EH (cell line): ENCODE data around the gene ZFAND3.
A peak's percentile ranks its signal among the peaks of the same experiment; 100 is the strongest.

Experiments used
- DNase-seq: peaks from one replicate; pipeline ENCODE4 v3.0.0-alpha.2; 2015; ENCODE audit warnings: low read depth

The ZFAND3 gene

GRCh38 chr6:38134704-38135088, 315.2 kb downstream of the ZFAND3 start:
- DNase-seq, result no peak

- DNase-seq, result peak; percentile 21
These were observed 317.0 kb downstream of the ZFAND3 start for GRCh38 chr6:38136547-38136946.

- no peak for DNase-seq
These were observed 318.2 kb downstream of the ZFAND3 start for GRCh38 chr6:38137608-38138265.

- no peak for DNase-seq
These were observed 318.8 kb downstream of the ZFAND3 start for GRCh38 chr6:38138374-38138773.

DNA sequence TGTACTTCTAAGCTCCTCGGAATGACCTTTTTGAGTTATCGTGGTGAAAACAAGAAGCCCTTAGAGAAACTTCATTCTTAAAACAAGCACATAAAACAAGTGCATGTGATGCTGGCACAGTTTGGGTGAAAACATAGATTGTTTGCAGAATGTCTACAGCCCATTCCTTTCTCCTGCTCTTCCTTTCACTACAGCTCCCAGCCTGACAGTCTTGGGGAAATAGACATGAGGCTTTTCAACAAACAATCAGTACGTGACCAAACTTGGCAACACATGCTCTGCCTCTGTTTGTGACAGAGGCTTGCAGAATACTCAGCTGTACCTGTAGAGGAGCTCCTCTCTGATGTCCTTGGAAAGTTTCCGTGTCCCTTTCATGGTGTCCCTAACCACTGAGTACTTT, 321.6 kb downstream of the ZFAND3 start:
- DNase-seq, result no peak

DNA sequence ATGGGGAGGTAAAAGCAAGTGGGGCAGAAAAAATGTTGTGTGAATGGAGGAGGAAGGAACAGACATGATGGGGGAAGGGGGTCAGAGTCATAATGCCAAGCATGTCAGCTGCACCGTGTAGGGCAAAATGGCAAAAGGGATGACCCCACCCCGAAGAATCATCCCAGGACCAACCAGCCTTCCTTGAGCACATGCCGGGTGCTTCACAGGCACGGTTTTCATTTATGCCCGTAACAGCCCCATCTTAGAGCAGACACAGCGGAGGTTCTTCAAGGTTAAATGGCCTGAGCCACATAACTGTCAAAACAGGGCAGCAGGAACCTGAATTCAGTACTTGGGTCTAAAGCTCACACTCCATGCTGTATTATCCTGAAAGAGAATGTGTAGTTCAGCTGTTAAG, 322.2 kb downstream of the ZFAND3 start:
- no peak for DNase-seq

DNA sequence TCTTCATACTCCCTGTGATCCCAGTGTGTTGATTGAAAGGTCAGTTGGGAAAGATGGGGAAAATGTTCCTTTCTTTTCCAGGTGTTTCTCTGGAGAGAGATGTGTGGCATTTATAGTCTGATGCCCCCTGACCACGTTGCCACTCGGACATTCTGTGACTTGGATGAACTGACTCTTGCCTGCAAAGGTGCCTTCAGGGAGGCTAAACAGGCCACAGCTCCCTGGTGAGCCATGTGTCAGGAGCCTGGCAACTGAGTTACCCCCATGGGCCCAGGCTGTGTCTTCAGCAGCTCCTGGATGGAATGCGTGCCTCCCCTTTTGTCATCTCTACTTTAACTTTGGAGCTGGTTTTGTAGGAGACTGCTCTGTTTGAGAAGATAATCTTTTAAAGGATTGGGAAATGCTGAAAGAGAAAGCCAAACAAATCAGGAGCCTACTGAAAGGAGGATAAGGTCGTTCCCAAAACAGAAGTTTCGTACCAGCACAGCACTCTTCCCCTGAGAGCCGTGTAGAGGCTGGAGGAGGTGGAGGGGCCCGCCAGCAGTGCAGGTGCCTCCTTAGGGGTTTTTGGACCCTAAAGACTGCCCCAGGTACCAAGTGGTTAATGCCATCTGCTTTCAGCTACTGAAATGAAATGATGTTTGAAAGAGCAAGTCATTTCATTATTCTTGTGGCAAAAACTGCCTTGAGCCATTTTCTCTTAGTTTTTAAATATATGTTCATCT, 322.8 kb downstream of the ZFAND3 start:
- no peak for DNase-seq

DNA sequence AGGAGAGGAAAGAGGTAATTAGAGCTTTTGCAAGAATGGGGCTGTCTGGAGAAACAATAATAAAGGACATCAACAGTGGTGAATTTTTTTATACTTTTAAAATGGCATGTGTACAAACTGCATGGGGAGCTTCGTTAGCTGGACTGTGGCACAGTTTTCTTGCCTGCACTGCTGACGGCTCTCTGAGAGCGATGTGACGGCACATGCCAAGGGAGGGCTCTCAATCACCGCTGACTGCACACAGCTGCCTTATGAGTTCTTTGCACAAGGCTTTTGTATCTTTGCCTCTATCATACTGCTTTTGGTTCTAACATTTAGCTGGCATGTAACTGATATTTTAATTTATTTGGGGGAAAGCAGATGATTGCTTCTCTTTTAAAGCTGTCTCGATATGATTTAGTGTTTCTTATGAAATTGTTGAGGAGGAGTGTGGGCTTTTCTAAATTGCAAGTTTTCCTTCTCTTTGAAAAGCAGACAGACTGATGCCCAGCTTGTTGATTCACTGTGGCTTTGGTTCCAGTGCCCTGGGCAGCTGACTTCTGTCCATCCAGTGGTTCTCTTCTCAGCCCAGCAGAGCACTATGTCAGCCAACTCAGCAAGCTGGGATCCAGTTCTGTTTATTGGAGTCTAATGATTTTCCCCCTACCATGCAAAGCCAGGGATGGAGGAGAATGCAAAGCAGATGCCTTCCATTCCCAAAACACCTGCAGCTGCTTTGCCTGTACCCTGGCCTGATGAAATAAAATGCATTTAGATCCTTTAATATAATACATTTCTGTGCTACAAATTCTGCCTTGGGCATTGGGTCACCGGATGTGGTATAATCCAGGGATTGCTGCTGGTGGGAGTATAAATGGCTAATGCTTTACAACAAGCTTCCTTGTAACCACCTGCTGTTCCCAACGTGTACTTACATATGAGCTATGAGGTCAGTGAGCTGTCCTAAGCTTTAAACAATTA, 323.9 kb downstream of the ZFAND3 start:
- DNase-seq, result no peak

DNA sequence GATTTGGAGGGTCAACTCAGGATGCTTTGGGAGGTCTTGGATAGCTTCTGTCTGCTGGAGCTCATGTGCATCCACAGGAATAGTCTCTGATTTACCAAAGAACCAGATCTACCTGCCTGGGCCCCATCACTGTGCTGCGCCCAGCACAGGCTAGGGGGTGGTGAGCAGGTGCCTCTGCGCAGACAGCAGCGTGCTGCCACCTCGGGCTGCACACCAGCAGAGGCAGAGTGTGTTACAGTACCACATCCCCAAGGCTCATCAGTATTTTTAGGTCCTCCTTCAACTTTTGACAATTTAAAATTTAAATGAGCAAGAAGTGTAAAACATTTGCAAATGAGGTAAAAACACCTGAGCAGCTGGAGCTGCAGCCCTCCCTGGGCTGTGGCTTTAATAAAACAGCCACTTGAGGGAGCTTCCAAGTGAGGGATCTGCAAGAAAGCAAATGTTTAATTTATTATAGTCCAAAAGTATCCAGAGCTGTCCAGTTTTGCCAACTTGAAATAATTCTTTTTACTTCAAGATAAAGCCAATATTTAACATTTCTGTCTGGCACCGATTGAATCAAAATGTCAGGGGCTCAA, 324.9 kb downstream of the ZFAND3 start:
- DNase-seq, result no peak

GRCh38 chr6:38146021-38146733, 326.6 kb downstream of the ZFAND3 start:
- DNase-seq, result no peak

DNA sequence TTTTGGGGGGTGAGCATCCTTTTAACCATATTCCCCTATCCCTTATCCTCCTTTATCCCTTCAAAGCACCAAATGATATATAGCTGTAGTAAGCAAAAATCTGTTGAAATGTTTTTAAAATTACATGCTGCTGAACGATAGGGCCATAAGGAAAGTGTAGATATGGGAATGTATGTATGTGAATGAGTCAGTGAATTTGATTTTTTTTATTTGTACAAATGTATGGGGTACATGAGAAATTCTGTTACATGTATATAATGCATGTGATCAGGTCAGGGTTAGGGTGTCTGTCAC, 327.2 kb downstream of the ZFAND3 start:
- DNase-seq, result no peak

DNA sequence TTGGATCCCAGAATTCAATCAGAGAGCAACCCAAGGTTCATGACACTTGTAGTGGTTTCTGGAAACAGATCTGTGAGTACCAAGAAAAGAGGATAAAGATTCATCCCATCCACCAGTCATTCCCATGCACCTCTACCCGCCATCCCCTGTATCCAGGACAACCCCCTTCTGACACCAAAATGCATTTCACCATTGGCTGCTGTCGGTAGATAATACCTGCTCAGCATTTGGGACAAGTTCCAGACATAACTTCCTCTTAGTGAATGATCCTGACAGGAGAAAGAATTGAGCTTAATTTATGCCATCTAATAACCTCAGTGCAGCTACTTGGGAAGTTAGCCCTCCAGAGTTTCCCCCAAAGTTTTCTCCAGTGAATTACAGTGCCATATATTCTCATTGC, 329.1 kb downstream of the ZFAND3 start:
- DNase-seq, result no peak

DNA sequence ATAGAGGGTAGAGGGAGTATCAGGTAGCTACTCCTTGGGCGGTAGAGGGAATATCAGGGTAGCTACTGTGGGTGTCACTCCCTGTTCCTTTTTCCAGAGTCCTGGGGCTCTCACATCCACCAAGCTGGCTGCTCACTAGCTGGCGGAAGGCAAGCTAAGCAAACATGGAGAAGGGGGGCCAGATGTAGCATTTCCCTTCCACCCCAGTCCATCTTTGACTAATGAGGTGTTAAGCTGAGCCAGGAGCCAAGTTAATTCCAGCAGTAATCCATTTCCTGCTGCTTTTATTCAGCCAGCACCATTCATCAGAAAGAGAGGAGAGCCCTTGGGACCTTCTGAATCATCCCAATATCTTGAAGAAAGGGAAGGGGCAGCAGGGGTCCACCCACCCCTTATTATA, 330.0 kb downstream of the ZFAND3 start:
- peak; percentile 11 for DNase-seq

- no peak for DNase-seq
These were observed 330.5 kb downstream of the ZFAND3 start for GRCh38 chr6:38150021-38150420.

- DNase-seq, result no peak
These were observed 331.3 kb downstream of the ZFAND3 start for GRCh38 chr6:38150681-38151296.

GRCh38 chr6:38151580-38152500, 332.3 kb downstream of the ZFAND3 start:
- no peak for DNase-seq

GRCh38 chr6:38152620-38153019, 333.1 kb downstream of the ZFAND3 start:
- DNase-seq, result no peak

DNA sequence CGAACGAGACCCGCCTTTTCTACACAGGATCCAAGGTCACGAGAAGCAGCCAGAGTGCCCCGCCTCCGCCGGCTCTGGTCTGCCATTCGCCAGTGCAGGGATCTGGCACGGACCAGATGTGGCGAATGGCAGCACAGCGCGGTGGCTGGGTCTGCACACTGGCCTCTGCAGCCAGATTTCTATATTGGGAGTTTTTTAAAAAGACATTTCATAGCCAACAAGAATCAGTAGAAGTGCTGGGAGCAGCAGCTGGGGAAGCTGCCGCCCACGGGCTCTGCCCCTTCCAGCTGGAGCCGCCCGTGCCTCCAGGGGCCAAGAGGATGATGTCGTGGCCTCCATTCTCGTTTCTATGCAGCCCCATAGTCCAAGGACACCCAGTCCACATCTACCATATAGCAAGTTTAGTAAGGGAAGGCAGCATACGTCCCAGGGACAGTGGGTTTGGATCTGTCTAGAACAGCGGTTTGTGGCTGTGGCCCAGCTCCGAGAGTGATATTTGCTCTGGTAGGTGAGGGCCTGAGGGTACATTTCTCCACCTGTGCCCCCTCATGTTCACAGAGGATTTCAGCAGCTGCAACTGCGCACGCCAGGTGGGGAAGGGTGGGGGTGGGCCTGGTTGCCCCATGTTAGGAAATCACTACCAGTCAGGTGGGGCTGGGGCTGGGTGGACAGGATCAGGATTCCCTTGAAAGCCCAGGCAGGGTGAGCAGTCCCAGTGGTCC, 333.7 kb downstream of the ZFAND3 start:
- DNase-seq, result no peak

- no peak for DNase-seq
These were observed 334.3 kb downstream of the ZFAND3 start for GRCh38 chr6:38153798-38154345.
